ENCODE measurements around the gene COBLL1. TPM values are rescaled to one million over a fixed set of nuclear protein-coding genes. Genes with fewer than 3 reads are reported as not detected.

Gene COBLL1
- total and polyA plus RNA-seq, 2 experiments from 2014 or later, result 87.3 to 146 TPM

DNA sequence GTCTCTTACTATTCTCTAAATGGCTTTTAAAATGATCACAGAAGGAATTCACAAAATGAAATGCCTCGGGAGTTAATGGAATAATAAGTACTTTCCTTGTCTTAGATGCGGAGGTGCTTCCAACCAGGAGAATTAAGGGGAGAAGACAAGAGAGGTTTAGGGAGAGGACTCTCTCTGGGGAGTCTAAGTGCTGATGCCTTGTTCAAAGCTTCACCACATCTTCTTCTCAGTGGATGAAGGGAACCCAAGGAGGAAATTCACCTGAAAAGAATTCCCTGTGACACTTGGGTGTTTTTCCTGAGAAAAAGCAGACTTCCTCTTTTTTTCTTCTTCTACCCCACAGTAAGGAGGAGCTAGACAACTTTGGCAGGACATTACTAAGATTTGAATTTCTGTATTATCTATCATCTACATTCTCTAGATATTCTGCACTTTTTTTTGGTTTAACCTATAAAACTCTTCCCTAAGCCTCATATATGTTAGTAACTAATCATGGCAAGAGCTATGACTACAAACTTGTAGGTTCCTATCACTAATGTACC lies 150.2 kb downstream of the COBLL1 start:
- peaks cover 21% of the 10 kb centered on the region for H3K4me1 ChIP-seq (ENCODE audit: insufficient read depth)
- H3K4me3 ChIP-seq, result no peak overlapping the region
- H3K9me3 ChIP-seq (ENCODE audit: low read depth), result no peaks in the 10 kb centered on the region
- H3K4me2 ChIP-seq, result no peak overlapping the region
- no peak overlapping the region for H2AFZ ChIP-seq
- no peaks in the 10 kb centered on the region for H3K79me2 ChIP-seq
- H3K27me3 ChIP-seq, result no peaks in the 10 kb centered on the region
- no peak for DNase-seq (ENCODE audit: low spot score)
- no peaks in the 10 kb centered on the region for H3K36me3 ChIP-seq (replicated peaks; ENCODE audit: insufficient read depth, low read depth)
- TF ChIP-seq, protein P1, sequence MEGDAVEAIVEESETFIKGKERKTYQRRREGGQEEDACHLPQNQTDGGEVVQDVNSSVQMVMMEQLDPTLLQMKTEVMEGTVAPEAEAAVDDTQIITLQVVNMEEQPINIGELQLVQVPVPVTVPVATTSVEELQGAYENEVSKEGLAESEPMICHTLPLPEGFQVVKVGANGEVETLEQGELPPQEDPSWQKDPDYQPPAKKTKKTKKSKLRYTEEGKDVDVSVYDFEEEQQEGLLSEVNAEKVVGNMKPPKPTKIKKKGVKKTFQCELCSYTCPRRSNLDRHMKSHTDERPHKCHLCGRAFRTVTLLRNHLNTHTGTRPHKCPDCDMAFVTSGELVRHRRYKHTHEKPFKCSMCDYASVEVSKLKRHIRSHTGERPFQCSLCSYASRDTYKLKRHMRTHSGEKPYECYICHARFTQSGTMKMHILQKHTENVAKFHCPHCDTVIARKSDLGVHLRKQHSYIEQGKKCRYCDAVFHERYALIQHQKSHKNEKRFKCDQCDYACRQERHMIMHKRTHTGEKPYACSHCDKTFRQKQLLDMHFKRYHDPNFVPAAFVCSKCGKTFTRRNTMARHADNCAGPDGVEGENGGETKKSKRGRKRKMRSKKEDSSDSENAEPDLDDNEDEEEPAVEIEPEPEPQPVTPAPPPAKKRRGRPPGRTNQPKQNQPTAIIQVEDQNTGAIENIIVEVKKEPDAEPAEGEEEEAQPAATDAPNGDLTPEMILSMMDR (IDR thresholded peaks at IDR 0.05; ENCODE audit: poor library complexity), result no peak
- TF ChIP-seq EZH2 (IDR thresholded peaks at IDR 0.05; ENCODE audit: borderline replicate concordance), result no peak
- no peak for TF ChIP-seq EZH2phosphoT487 (IDR thresholded peaks at IDR 0.05; ENCODE audit: low read depth, severe bottlenecking, unreplicated experiment)
- WGBS (ENCODE audit: low lambda C conversion rate, missing lambda C conversion rate), result 89% methylated on average over 2 of the region's 2 CpGs
- H4K20me1 ChIP-seq (ENCODE audit: insufficient read depth, poor library complexity, severe bottlenecking), result no peaks in the 10 kb centered on the region
- H3K27ac ChIP-seq, result no peak overlapping the region
- H3K9me2 ChIP-seq (replicated peaks; ENCODE audit: insufficient read depth), result no peaks in the 10 kb centered on the region

DNA sequence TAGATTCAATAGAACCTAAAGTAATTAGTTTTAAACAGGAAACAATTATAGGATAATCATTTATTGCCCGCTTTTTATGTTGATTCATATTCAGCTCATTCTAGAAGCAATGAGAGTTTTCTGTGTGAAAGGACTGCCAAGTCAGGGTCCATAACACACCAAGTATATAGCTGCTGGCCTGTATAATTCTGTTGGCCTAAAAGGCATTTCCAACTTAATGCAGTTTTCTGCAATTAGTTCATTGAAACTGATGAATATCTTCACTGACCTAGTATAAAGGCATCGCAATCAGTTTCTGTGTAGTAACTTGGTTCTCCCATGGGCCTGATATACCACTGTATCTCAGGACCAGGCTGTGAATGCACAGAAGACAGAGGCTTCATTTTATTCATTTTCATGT lies 151.3 kb downstream of the COBLL1 start:
- H3K27me3 ChIP-seq, result no peaks in the 10 kb centered on the region
- DNase-seq (ENCODE audit: low spot score), result no peak
- no peak overlapping the region for H3K4me3 ChIP-seq
- no peaks in the 10 kb centered on the region for H4K20me1 ChIP-seq (ENCODE audit: insufficient read depth, poor library complexity, severe bottlenecking)
- no peaks in the 10 kb centered on the region for H3K9me3 ChIP-seq (ENCODE audit: low read depth)
- 98% methylated on average over 2 of the region's 2 CpGs for WGBS (ENCODE audit: low lambda C conversion rate, missing lambda C conversion rate)
- no peaks in the 10 kb centered on the region for H3K36me3 ChIP-seq (replicated peaks; ENCODE audit: insufficient read depth, low read depth)
- no peak overlapping the region for H3K27ac ChIP-seq
- no peaks in the 10 kb centered on the region for H3K79me2 ChIP-seq
- no peak overlapping the region for H3K4me2 ChIP-seq
- TF ChIP-seq EZH2 (IDR thresholded peaks at IDR 0.05; ENCODE audit: borderline replicate concordance) (no peak), EZH2phosphoT487 (IDR thresholded peaks at IDR 0.05; ENCODE audit: low read depth, severe bottlenecking, unreplicated experiment) (no peak)
- TF ChIP-seq, protein P1 (IDR thresholded peaks at IDR 0.05; ENCODE audit: poor library complexity), result no peak
- no peak overlapping the region for H2AFZ ChIP-seq
- no peaks in the 10 kb centered on the region for H3K9me2 ChIP-seq (replicated peaks; ENCODE audit: insufficient read depth)
- H3K4me1 ChIP-seq (ENCODE audit: insufficient read depth), result peaks cover 21% of the 10 kb centered on the region

DNA sequence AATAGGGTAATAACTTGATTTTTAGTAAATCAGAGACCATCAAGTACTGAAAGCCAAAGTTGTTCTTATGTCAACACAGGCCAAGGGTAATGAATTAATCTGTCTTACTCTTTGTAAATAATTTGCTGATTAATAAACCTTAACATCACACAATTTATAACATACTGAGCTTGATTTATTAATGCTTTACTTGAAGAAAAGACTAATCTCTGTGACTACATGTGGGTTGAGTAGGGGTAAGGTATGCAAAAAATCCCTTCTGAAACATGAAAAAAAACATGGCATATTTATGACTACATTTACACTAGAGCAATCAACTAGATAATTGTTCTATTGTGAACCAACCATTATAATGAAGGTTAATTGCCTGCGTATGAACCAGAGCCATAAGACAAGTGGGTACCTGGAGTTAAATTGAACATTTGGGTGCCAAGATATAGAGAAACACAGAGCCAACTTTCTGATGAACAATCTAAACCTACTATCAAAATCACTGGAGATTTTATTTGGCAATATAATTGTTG lies 152.7 kb downstream of the COBLL1 start:
- Histone ChIP-seq H3K4me2 (no peak overlapping the region), H3K27ac (no peak overlapping the region), H3K9me2 (replicated peaks; ENCODE audit: insufficient read depth) (no peaks in the 10 kb centered on the region), H3K79me2 (no peaks in the 10 kb centered on the region), H3K4me1 (ENCODE audit: insufficient read depth) (peaks cover 19% of the 10 kb centered on the region), H3K27me3 (no peaks in the 10 kb centered on the region), H3K4me3 (no peak overlapping the region), H4K20me1 (ENCODE audit: insufficient read depth, poor library complexity, severe bottlenecking) (no peaks in the 10 kb centered on the region), H3K9me3 (ENCODE audit: low read depth) (no peaks in the 10 kb centered on the region), H3K36me3 (replicated peaks; ENCODE audit: insufficient read depth, low read depth) (no peaks in the 10 kb centered on the region), H2AFZ (no peak overlapping the region)
- TF ChIP-seq EZH2phosphoT487 (IDR thresholded peaks at IDR 0.05; ENCODE audit: low read depth, severe bottlenecking, unreplicated experiment) (no peak), EZH2 (IDR thresholded peaks at IDR 0.05; ENCODE audit: borderline replicate concordance) (no peak)
- TF ChIP-seq, protein P1 (IDR thresholded peaks at IDR 0.05; ENCODE audit: poor library complexity), result no peak
- DNase-seq (ENCODE audit: low spot score), result no peak
- 97% methylated on average over 1 of the region's 1 CpG for WGBS (ENCODE audit: low lambda C conversion rate, missing lambda C conversion rate)

Data from hepatocyte (in vitro differentiated cells).